GM19455 (cell line): Measurements from ENCODE around the gene PTPRS.
A peak's percentile ranks its signal among the peaks of the same experiment; 100 is the strongest.
"Not testable (repeated sequence)": the region's sequence is repeated elsewhere in the genome, so short reads cannot be mapped to it uniquely, and the experiment has no call there.

Experiments
- ATAC-seq: cut with Tn5 transposase; IDR thresholded peaks from one replicate; pipeline ENCODE4 v1.9.1; 2021; ENCODE audit not compliant: unreplicated experiment

PTPRS gene

DNA sequence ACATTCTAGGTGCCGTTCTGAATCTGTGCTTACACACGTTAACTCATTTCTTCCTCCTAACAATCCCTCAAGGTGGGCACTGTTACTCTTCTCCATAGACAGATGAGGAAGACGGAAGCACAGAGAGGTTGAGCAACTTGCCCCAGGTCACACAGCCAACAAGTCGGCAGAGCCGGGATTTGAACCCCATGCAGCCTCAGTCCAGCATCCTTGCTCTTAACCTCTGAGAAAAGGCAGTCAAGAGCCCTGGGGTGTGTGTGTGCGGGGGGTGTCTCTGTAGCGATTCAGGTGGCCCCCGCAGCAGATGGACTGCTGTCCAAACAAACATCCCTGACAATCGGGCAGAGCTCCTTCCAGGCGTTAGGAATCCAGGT lies 6.3 kb downstream of the PTPRS start:
- no peak for ATAC-seq

GRCh38 chr19:5333581-5334365 lies 6.8 kb downstream of the PTPRS start:
- no peak for ATAC-seq

GRCh38 chr19:5332501-5332900 lies 8.1 kb downstream of the PTPRS start:
- no peak for ATAC-seq

DNA sequence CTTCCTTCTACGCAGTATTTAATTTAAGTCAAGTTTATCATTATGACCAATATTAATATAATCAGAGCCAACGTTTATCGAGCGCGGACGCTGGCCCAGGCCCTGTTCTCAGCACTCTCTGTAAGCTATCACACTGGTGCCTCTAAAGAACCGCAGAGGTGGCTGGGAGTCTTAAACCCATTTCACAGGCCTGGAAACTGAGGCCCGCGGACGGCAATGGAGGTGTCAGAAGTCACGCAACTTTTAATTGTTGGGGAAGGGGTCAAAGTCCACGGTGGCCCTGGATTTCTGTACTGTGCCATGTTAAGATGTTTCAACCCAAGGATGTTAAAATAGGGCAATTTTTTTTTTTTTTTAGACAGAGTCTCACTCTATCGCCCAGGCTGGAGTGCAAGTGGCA lies 8.8 kb downstream of the PTPRS start:
- ATAC-seq = no peak

- no peak for ATAC-seq
Observed at GRCh38 chr19:5330307-5330720, 10.3 kb downstream of the PTPRS start.

- no peak for ATAC-seq
Observed at GRCh38 chr19:5329141-5329540, 11.5 kb downstream of the PTPRS start.

DNA sequence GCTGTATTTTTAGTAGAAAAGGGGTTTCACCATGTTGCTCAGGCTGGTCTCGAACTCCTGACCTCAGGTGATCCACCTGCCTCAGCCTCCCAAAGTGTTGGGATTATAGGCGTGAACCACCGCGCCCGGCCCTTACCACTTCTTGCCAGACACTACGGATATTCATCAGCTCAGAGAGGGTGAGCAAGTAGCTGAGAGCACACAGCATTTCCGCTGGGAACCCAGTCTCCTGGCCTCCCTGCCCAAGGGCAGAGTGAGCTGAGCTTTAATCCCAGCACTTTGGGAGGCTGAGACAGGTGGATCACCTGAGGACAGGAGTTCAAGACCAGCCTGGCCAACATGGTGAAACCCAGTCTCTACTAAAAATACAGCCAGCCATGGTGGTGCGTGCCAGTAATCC lies 12.2 kb downstream of the PTPRS start:
- not testable (repeated sequence) for ATAC-seq

- ATAC-seq = no peak
Observed at GRCh38 chr19:5326986-5327623, 13.5 kb downstream of the PTPRS start.

DNA sequence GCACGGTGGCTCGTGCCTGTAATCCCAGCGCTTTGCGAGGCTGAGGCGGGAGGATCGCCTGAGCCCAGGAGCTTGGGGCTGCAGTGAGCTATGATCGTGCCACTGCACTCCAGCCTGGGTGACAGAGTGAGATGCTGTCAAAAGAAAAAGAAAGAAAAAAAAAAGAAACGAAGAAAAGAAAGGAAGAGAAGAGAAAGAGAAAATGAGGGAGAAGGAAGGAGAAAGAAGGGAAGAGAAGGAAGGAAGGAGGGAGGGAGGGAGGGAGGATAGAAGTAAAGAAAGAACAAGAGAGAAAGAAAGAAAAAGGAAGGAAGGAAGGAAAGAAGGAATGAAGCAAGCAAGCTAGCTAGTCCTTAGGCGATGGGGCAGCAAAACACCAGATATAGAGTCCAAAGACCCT lies 14.1 kb downstream of the PTPRS start:
- no peak for ATAC-seq

- no peak for ATAC-seq
Observed at GRCh38 chr19:5324947-5325346, 15.7 kb downstream of the PTPRS start.

DNA sequence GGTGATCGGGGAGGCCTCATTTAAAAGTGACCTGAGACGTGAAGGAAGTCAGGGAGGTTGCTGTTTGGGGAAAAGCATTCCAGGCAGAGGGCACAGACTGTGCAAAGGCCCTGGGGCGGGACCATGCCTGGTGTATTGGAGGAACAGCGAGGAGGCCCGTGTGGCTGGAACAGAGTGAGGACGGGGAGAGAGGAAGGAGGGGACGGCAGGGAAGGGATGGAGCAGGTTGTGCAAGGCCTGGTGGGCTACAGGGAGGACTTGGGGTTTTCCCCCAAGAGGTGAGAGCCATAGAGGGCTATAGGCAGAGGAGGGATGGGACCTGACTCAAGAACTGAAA lies 17.2 kb downstream of the PTPRS start:
- ATAC-seq = no peak

DNA sequence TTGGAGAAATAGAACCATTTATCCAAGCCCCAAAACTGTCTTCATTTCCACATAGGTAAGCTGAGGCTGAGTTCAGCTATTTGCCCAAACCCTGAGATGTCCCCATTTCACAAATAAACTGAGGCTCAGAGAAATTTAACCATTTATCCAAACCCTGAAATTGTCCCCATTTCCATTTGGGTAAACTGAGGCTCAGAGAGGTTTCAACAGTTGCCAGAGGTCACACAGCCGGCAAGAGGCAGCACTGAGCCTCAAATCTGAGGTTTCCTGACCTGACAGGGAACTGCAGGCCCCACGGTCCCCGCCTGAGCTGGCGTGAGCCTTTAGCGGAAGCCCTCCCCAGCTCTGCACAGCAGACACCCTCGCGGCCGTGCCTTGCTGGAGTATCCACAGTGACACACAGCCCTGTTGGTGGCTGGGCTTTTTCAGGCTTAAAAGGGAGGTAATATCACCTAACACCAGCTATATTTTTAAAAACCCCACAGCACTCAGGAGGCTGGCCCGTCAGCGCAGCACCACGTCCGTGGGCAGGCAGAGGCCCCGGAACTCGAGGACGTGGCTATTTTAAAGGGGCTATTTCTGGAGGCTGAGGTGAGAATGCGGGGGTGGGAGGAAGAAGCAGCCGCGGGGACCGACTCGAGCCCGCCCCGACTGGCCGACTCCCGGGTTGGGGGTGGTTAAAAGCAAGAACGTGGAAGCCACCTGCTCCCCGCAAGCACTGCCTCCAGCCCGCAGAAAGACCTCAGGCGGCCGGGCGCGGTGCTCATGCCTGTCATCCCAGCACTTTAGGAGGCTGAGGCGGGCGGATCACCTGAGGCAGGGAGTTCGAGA lies 18.5 kb downstream of the PTPRS start:
- ATAC-seq = peak; percentile 73

- ATAC-seq = no peak
Observed at GRCh38 chr19:5321066-5321642, 19.5 kb downstream of the PTPRS start.

GRCh38 chr19:5319516-5319915 lies 21.1 kb downstream of the PTPRS start:
- ATAC-seq = no peak

- ATAC-seq = no peak
Observed at GRCh38 chr19:5318306-5318705, 22.3 kb downstream of the PTPRS start.

GRCh38 chr19:5317321-5317720 lies 23.3 kb downstream of the PTPRS start:
- no peak for ATAC-seq

- no peak for ATAC-seq
Observed at GRCh38 chr19:5316138-5316537, 24.5 kb downstream of the PTPRS start.

GRCh38 chr19:5314907-5315298 lies 25.7 kb downstream of the PTPRS start:
- ATAC-seq = no peak

GRCh38 chr19:5314012-5314906 lies 26.4 kb downstream of the PTPRS start:
- ATAC-seq = no peak

GRCh38 chr19:5313307-5313706 lies 27.3 kb downstream of the PTPRS start:
- no peak for ATAC-seq

DNA sequence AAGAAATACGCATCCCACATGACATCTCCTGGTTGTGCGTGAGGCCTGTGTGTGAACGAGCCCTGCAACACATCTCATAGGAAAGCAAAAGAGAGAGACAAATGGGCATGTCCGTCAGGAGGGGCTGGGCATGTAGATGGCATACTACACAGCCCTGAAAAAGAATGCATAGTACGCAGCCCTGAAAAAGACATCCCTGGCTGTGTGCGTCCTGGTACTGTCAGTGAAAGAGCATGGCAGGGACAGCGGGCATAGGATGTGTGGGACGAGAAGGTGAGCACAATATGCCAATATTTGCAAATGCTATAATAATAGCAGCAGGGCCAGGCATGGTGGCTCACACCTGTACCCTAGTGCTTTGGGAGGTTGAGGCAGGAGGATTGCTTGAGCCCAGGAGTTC lies 28.6 kb downstream of the PTPRS start:
- no peak for ATAC-seq
